HG02610 (cell line): ENCODE results near the gene HOMEZ.
"Not testable (repeated sequence)": the region's sequence is repeated elsewhere in the genome, so short reads cannot be mapped to it uniquely, and the experiment has no call there.

Experiments
- ATAC-seq: cut with Tn5 transposase; IDR thresholded peaks from one replicate; pipeline ENCODE4 v1.9.1; 2021; ENCODE audit warnings: mild to moderate bottlenecking, moderate library complexity; ENCODE audit not compliant: unreplicated experiment

The HOMEZ gene

GRCh38 chr14:23286020-23286901 is at the start of gene HOMEZ:
Gene HOMEZ (minus strand): TSS chr14:23286132. CDS start chr14:23285952, 180 bp downstream.
- ATAC-seq, result peak; percentile 93

- no peak for ATAC-seq
These were observed 49.7 kb upstream of the HOMEZ start for GRCh38 chr14:23335623-23336022.

- ATAC-seq, result no peak
These were observed 42.2 kb upstream of the HOMEZ start for GRCh38 chr14:23327947-23328744.

- no peak for ATAC-seq
These were observed 40.8 kb upstream of the HOMEZ start for GRCh38 chr14:23326491-23327332.

- ATAC-seq, result not testable (repeated sequence)
These were observed 39.8 kb upstream of the HOMEZ start for GRCh38 chr14:23325746-23326145.

- ATAC-seq, result no peak
These were observed 39.1 kb upstream of the HOMEZ start for GRCh38 chr14:23324993-23325392.

GRCh38 chr14:23324455-23324846 is 38.5 kb upstream of the HOMEZ start:
- no peak for ATAC-seq

- no peak for ATAC-seq
These were observed 38.0 kb upstream of the HOMEZ start for GRCh38 chr14:23323838-23324454.

- no peak for ATAC-seq
These were observed 36.9 kb upstream of the HOMEZ start for GRCh38 chr14:23322568-23323517.

GRCh38 chr14:23321572-23322547 is 35.9 kb upstream of the HOMEZ start:
- peak; percentile 7 for ATAC-seq

- peak; percentile 91 for ATAC-seq
These were observed 34.9 kb upstream of the HOMEZ start, which contains the start of gene PABPN1 for GRCh38 chr14:23320584-23321571. Gene PABPN1 (plus strand): TSS chr14:23321457. CDS start chr14:23321470, 13 bp downstream.

- ATAC-seq, result no peak
These were observed 34.0 kb upstream of the HOMEZ start for GRCh38 chr14:23319746-23320583.

GRCh38 chr14:23316300-23316699 is 30.4 kb upstream of the HOMEZ start:
- no peak for ATAC-seq

GRCh38 chr14:23310546-23310945 is 24.6 kb upstream of the HOMEZ start:
- ATAC-seq, result no peak

GRCh38 chr14:23308721-23309445 is 23.0 kb upstream of the HOMEZ start:
- ATAC-seq, result no peak
